Measurements from ENCODE around the gene PIGN. TPM values are rescaled to one million over a fixed set of nuclear protein-coding genes. Genes with fewer than 3 reads are reported as not detected.
A peak's percentile ranks its signal among the peaks of the same experiment; 100 is the strongest.

Gene PIGN
- total and polyA plus RNA-seq, 2 of the 8 experiments (the other 6 are each of a cell fraction or from before 2014, with no cell fraction given): 20.9 to 26.3 TPM

GRCh38 chr18:62183578-62184195 lies 3.2 kb downstream of the PIGN start:
- H2BK20ac ChIP-seq (ENCODE audit: low read length): no peak overlapping the region
- H3K9me3 ChIP-seq (ENCODE audit: insufficient read depth in 2 of 2, low read depth in 1 of 2, low read length in 1 of 2): no peaks in the 10 kb centered on the region
- H2BK12ac ChIP-seq (ENCODE audit: low read depth, low read length): no peak overlapping the region
- ChIA-PET POLR2A (ENCODE audit: partially characterized antibody) (no interaction called here), CTCF (ENCODE audit: partially characterized antibody) (interaction anchor here (0.6 to 3.9 kb wide), 11 partner anchors 9 to 379 kb away, joined by 3 to 27 read pairs (median 4); no protein-coding TSS in a partner anchor)
- peaks cover 0 to 21% of the 10 kb centered on the region in 2 experiments; a peak in 3 of 4 replicates for H3K79me2 ChIP-seq (ENCODE audit: control insufficient read depth in 1 of 2, insufficient read depth in 2 of 2, low read length in 2 of 2)
- H3K27me3 ChIP-seq (replicated peaks in 1 of 4; ENCODE audit: control insufficient read depth in 3 of 4, extremely low read depth in 1 of 4, insufficient read depth in 3 of 4, low read length in 3 of 4): no peaks in the 10 kb centered on the region
- no peak overlapping the region for H3K4ac ChIP-seq (replicated peaks; ENCODE audit: insufficient read length, low read depth, low read length)
- H2AK5ac ChIP-seq (ENCODE audit: low read depth, low read length): no peak overlapping the region
- no peak for TF ChIP-seq CREB1 (IDR thresholded peaks at IDR 0.05)
- peak in 2 of 3 experiments; percentile 61; a peak in 2 of 4 replicates for TF ChIP-seq CTCF (IDR thresholded peaks at IDR 0.05; ENCODE audit: control extremely low read depth in 1 of 3, insufficient read depth in 1 of 3, low read depth in 1 of 3, low read length in 3 of 3)
- TF ChIP-seq BACH1 (IDR thresholded peaks at IDR 0.05; ENCODE audit: low read length): no peak
- TF ChIP-seq ZNF274 (IDR thresholded peaks at IDR 0.05; ENCODE audit: borderline replicate concordance, extremely low read depth, low read length): no peak
- TF ChIP-seq RAD21 (IDR thresholded peaks at IDR 0.05 in 1 of 2, conservative IDR thresholded peaks at IDR 0.05 in 1 of 2; ENCODE audit: low read depth in 2 of 2, low read length in 2 of 2): peak; percentile 73 to 85
- no peak overlapping the region for H2AFZ ChIP-seq (ENCODE audit: low read length)
- no peak overlapping the region for H2BK5ac ChIP-seq (ENCODE audit: low read depth, low read length)
- no peaks in the 10 kb centered on the region; the same call in 1 of the 2 replicates for H3K79me1 ChIP-seq (ENCODE audit: low read depth, low read length)
- H3K23me2 ChIP-seq (ENCODE audit: low read depth, low read length): peaks cover 7% of the 10 kb centered on the region; the same call in 1 of the 2 replicates
- H4K20me1 ChIP-seq (replicated peaks in 1 of 2; ENCODE audit: control insufficient read depth in 1 of 2, insufficient read depth in 2 of 2, low read length in 2 of 2): peaks cover 6 to 9% of the 10 kb centered on the region in 2 experiments
- H3K4me3 ChIP-seq (ENCODE audit: extremely low read depth in 1 of 4, insufficient read depth in 2 of 4, low read depth in 3 of 4, low read length in 4 of 4): no peak overlapping the region
- no peak overlapping the region for H2BK15ac ChIP-seq (ENCODE audit: low read length)
- DNase-seq (ENCODE audit: low read depth in 1 of 2, low spot score in 2 of 2): no peak
- H3K27ac ChIP-seq (ENCODE audit: low read depth, low read length): no peak overlapping the region
- no peak overlapping the region for H3K23ac ChIP-seq (ENCODE audit: insufficient read length)
- H3K9ac ChIP-seq (replicated peaks in 1 of 4; ENCODE audit: extremely low read depth in 1 of 4, low read depth in 3 of 4, low read length in 3 of 4): no peak overlapping the region
- H4K8ac ChIP-seq (ENCODE audit: extremely low read depth, insufficient read depth, low read length): no peak overlapping the region
- no peak overlapping the region for H4K5ac ChIP-seq (ENCODE audit: insufficient read length, low read depth, low read length)
- H3K36me3 ChIP-seq (ENCODE audit: control insufficient read depth in 2 of 4, insufficient read depth in 4 of 4, low read length in 3 of 4): no peaks in the 10 kb centered on the region
- WGBS, 2 experiments (ENCODE audit: extremely low coverage in 1 of 2, insufficient coverage in 1 of 2, insufficient read length in 1 of 2, insufficient replicate concordance in 2 of 2, low coverage in 1 of 2, low lambda C conversion rate in 2 of 2, missing lambda C conversion rate in 1 of 2): 15% methylated on average over 2 of the region's 2 CpGs; no CpG with 5 or more reads in 1 of the 2 experiments
- no peak overlapping the region for H2BK120ac ChIP-seq (replicated peaks; ENCODE audit: low read depth, low read length)
- H3K56ac ChIP-seq (replicated peaks; ENCODE audit: insufficient read length, low read depth, low read length): no peak overlapping the region
- no peak overlapping the region for H4K91ac ChIP-seq (replicated peaks; ENCODE audit: insufficient read length, low read length)
- H3K18ac ChIP-seq (ENCODE audit: extremely low read depth, low read length): no peak overlapping the region
- no peak overlapping the region for H3K4me2 ChIP-seq (ENCODE audit: insufficient read depth in 1 of 2, low read depth in 2 of 2, low read length in 2 of 2)
- H3K14ac ChIP-seq (ENCODE audit: insufficient read length): no peak overlapping the region
- H3K4me1 ChIP-seq (replicated peaks in 1 of 4; ENCODE audit: control insufficient read depth in 3 of 4, insufficient read depth in 4 of 4, low read length in 3 of 4): no peaks in the 10 kb centered on the region; a peak in 1 of 7 replicates
- no peak for FAIRE-seq

Data from H1 (cell line).